Right lobe of liver (tissue), 4 donors: ENCODE results near the gene MIEF1.

Experiments used
- POLR2A ChIP-seq: fragments of 450-650 bp; IDR thresholded peaks from one replicate; pipeline ENCODE4 v1.6.1; 2017; ENCODE audit warnings: antibody characterized with exemption, mild to moderate bottlenecking
- TF ChIP-seq, protein P1 (sequence below), 4 donors: fragments of 200-600 bp in 3 of 4; fragments of 450-650 bp in 1 of 4; IDR thresholded peaks; one replicate each; pipeline versions ENCODE4 v1.5.1 to v1.8.0; 2016 to 2022; ENCODE audit warnings: antibody characterized with exemption in 4 of 4, mild to moderate bottlenecking in 2 of 4
- donor health status: DM: no; HTN: no; CAD: no.
- donor health status: DM: no; HTN: no; CAD: no.
- donor health status: DM: no; HTN: yes; CAD: no.

DNA sequence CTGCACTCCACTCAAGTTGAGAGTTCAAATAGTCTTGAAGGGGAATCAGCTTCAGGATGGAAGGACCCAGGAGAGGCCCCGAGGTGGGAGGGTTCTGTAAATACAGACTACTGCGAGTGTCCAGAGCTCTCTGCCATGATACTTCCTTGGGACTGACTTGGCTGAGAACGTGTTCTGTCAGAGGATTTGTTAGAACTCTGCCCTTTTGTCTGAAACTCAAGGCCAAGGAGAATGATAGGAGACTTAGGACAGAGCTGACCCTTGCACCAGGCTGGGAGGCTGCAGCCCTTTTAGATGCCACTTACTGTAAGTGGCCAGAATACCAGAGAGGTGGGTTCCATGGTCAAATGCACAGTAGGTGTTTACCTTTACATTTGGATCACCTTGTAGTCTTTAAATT is 15.4 kb downstream of the MIEF1 start:
- TF ChIP-seq, protein P1, sequence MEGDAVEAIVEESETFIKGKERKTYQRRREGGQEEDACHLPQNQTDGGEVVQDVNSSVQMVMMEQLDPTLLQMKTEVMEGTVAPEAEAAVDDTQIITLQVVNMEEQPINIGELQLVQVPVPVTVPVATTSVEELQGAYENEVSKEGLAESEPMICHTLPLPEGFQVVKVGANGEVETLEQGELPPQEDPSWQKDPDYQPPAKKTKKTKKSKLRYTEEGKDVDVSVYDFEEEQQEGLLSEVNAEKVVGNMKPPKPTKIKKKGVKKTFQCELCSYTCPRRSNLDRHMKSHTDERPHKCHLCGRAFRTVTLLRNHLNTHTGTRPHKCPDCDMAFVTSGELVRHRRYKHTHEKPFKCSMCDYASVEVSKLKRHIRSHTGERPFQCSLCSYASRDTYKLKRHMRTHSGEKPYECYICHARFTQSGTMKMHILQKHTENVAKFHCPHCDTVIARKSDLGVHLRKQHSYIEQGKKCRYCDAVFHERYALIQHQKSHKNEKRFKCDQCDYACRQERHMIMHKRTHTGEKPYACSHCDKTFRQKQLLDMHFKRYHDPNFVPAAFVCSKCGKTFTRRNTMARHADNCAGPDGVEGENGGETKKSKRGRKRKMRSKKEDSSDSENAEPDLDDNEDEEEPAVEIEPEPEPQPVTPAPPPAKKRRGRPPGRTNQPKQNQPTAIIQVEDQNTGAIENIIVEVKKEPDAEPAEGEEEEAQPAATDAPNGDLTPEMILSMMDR (IDR thresholded peaks at IDR 0.05), result no peak
- no peak for TF ChIP-seq POLR2A
